Common myeloid progenitor, CD34-positive (primary cell): Measurements from ENCODE around the gene ANKDD1B.

Source experiments
- CTCF ChIA-PET: fragments of 350-600 bp; sonication (Branson Sonifier 250); formaldehyde crosslinking; loops from one replicate; lab custom pipeline; 2021; ENCODE audit warnings: antibody characterized with exemption; lab: Charles Lee
- POLR2A ChIA-PET: fragments of 350-600 bp; sonication (Branson Sonifier 250); formaldehyde crosslinking; loops from one replicate; lab custom pipeline; 2021; ENCODE audit warnings: antibody characterized with exemption; lab: Charles Lee
- DNase-seq, 3 donors: peaks; one replicate each; pipeline versions ENCODE4 v3.0.0 to v3.0.0-alpha.2; 2013
- H3K27ac ChIP-seq, 2 experiments: 1 replicate in 1 of 2; 2 replicates in 1 of 2; pipeline ENCODE4 v1.7.0; 2013; ENCODE audit warnings: inconsistent platforms in 2 of 2, low read length in 2 of 2, mild to moderate bottlenecking in 2 of 2, low read depth in 1 of 2, moderate library complexity in 1 of 2; ENCODE audit not compliant: severe bottlenecking in 2 of 2, insufficient read depth in 1 of 2, poor library complexity in 1 of 2
- H3K27me3 ChIP-seq, 5 experiments: replicated peaks in 2 of 5; 1 replicate in 3 of 5; 2 replicates in 2 of 5; pipeline versions ENCODE4 v1.6.1 to v1.7.0; 2013; ENCODE audit warnings: low read length in 4 of 5, mild to moderate bottlenecking in 2 of 5, moderate library complexity in 2 of 5, inconsistent platforms in 1 of 5; ENCODE audit not compliant: insufficient read depth in 5 of 5, control insufficient read depth in 4 of 5
- H3K36me3 ChIP-seq, 4 experiments: 1 replicate in 2 of 4; 2 replicates in 2 of 4; pipeline versions ENCODE4 v1.6.1 to v1.7.0; 2013; ENCODE audit warnings: low read length in 3 of 4, control low read depth in 1 of 4, mild to moderate bottlenecking in 1 of 4; ENCODE audit not compliant: control insufficient read depth in 4 of 4, insufficient read depth in 4 of 4
- H3K4me1 ChIP-seq, 4 experiments: 1 replicate in 3 of 4; 2 replicates in 1 of 4; pipeline versions ENCODE4 v1.6.1 to v1.7.1; 2013; ENCODE audit warnings: low read length in 3 of 4, mild to moderate bottlenecking in 3 of 4, control low read depth in 1 of 4, inconsistent platforms in 1 of 4, moderate library complexity in 1 of 4; ENCODE audit not compliant: control insufficient read depth in 4 of 4, insufficient read depth in 4 of 4; ENCODE audit errors: control extremely low read depth in 1 of 4
- H3K4me3 ChIP-seq, 7 experiments: 1 replicate in 4 of 7; 2 replicates in 3 of 7; pipeline versions ENCODE4 v1.5.1 to v1.7.0; 2013; ENCODE audit warnings: mild to moderate bottlenecking in 7 of 7, low read length in 6 of 7, moderate library complexity in 6 of 7, inconsistent platforms in 2 of 7, low read depth in 2 of 7, control low read depth in 1 of 7; ENCODE audit not compliant: insufficient read depth in 4 of 7, control insufficient read depth in 1 of 7; ENCODE audit errors: extremely low read depth in 1 of 7
- H3K9me3 ChIP-seq, 5 experiments: 1 replicate in 4 of 5; 2 replicates in 1 of 5; pipeline versions ENCODE4 v1.6.1 to v1.7.1; 2013; ENCODE audit warnings: low read length in 4 of 5, mild to moderate bottlenecking in 2 of 5, inconsistent platforms in 1 of 5, low read depth in 1 of 5, moderate library complexity in 1 of 5; ENCODE audit not compliant: control insufficient read depth in 4 of 5, insufficient read depth in 2 of 5; ENCODE audit errors: control extremely low read depth in 1 of 5
- WGBS: methylation state at CpG from one replicate; pipeline ENCODE4 v1.1.5; 2013; ENCODE audit not compliant: insufficient coverage; 5-methylcytosine and 5-hydroxymethylcytosine counted together

Gene ANKDD1B

GRCh38 chr5:75666801-75667200 is 55.5 kb downstream of the ANKDD1B start:
- POLR2A ChIA-PET, result no interaction called here
- 100% methylated on average over 4 of the region's 6 CpGs for WGBS
- H3K27ac ChIP-seq, result no peak overlapping the region
- no peaks in the 10 kb centered on the region for H3K9me3 ChIP-seq
- H3K36me3 ChIP-seq, result no peaks in the 10 kb centered on the region
- no peak for DNase-seq
- peaks cover 10 to 42% (median 23%) of the 10 kb centered on the region in 4 experiments for H3K4me1 ChIP-seq
- no peak overlapping the region for H3K4me3 ChIP-seq
- H3K27me3 ChIP-seq, result no peaks in the 10 kb centered on the region
- CTCF ChIA-PET, result interaction anchor here (0.8 to 1.2 kb wide), 2 partner anchors 12 to 18 kb away, joined by 4 read pairs; no protein-coding TSS in a partner anchor

GRCh38 chr5:75667586-75667985 is 56.3 kb downstream of the ANKDD1B start:
- H3K4me3 ChIP-seq, result no peak overlapping the region
- CTCF ChIA-PET, result interaction anchor here (0.7 to 1.2 kb wide), 4 partner anchors 11 to 84 kb away, joined by 3 to 4 read pairs (median 4); no protein-coding TSS in a partner anchor
- peaks cover 0 to 4% (median under 1%) of the 10 kb centered on the region in 4 experiments for H3K36me3 ChIP-seq
- H3K9me3 ChIP-seq, result no peaks in the 10 kb centered on the region
- H3K27me3 ChIP-seq, result no peaks in the 10 kb centered on the region
- POLR2A ChIA-PET, result no interaction called here
- H3K4me1 ChIP-seq, result peaks cover 10 to 42% (median 23%) of the 10 kb centered on the region in 4 experiments
- WGBS, result no CpG with 5 or more reads among the region's 2 CpGs
- H3K27ac ChIP-seq, result no peak overlapping the region
- peak in 2 of 3 donors; percentile 17 to 19 for DNase-seq

GRCh38 chr5:75668445-75668844 is 57.2 kb downstream of the ANKDD1B start:
- peak overlapping the region in 1 of 2 experiments; percentile 80 for H3K27ac ChIP-seq
- H3K9me3 ChIP-seq, result no peaks in the 10 kb centered on the region
- CTCF ChIA-PET, result interaction anchor here (0.9 kb wide), 1 partner anchor 12 kb away, joined by 3 read pairs; no protein-coding TSS in a partner anchor
- peaks cover 10 to 42% (median 23%) of the 10 kb centered on the region in 4 experiments for H3K4me1 ChIP-seq
- H3K36me3 ChIP-seq, result peaks cover 0 to 13% (median 7%) of the 10 kb centered on the region in 4 experiments
- H3K27me3 ChIP-seq, result no peaks in the 10 kb centered on the region
- peak in 2 of 3 donors; percentile 21 to 29 for DNase-seq
- 100% methylated on average over 1 of the region's 2 CpGs for WGBS
- POLR2A ChIA-PET, result no interaction called here
- H3K4me3 ChIP-seq, result peak overlapping the region in 3 of 7 experiments; percentile 57 to 70 (median 62)

DNA sequence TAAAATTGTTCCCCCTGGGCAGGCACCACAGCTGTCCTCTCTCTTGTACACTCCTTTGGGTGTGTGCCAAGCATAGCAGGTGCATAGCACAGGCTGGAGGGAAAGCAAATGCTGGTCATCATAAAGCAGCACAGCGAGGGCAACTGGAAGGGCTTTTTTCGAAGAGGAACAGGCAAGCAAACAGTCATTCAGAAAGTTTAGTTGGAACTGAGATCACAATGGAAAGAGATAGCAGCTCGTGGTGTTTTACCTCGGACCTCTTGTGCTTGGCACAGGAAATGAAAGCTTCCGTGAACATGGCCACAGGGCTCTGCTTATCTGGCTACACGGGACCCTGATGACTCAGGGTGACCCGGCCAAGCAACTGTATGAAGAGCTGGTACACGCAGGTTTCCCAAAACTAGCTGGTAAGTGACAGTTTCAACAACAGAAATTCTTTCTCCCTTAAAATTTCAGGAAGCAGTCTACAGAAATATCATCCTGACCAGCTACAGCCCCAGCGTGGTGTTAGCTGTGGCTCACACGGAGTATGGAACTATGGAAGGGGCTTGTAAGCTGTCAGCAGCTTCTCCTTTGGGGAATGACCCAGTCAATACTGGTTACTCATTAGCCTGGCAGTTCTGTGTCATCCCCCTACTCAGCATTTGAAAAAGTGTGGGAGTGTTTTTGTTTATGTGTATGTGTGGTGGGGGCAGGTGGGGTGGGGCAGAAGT is 57.9 kb downstream of the ANKDD1B start:
- Histone ChIP-seq H3K4me3 (peak overlapping the region in 6 of 7 experiments; percentile 9 to 70 (median 54)), H3K27ac (peak overlapping the region; percentile 80 to 93), H3K9me3 (no peaks in the 10 kb centered on the region), H3K36me3 (peaks cover 0 to 14% (median 7%) of the 10 kb centered on the region in 4 experiments), H3K4me1 (peaks cover 10 to 42% (median 23%) of the 10 kb centered on the region in 4 experiments), H3K27me3 (no peaks in the 10 kb centered on the region)
- POLR2A ChIA-PET, result no interaction called here
- CTCF ChIA-PET, result interaction anchor here (0.6 to 1.5 kb wide), 5 partner anchors 9 to 561 kb away, joined by 3 to 8 read pairs (median 5); no protein-coding TSS in a partner anchor
- peak; percentile 90 to 97 (median 95) for DNase-seq
- WGBS, result 1% methylated on average over 9 of the region's 10 CpGs

DNA sequence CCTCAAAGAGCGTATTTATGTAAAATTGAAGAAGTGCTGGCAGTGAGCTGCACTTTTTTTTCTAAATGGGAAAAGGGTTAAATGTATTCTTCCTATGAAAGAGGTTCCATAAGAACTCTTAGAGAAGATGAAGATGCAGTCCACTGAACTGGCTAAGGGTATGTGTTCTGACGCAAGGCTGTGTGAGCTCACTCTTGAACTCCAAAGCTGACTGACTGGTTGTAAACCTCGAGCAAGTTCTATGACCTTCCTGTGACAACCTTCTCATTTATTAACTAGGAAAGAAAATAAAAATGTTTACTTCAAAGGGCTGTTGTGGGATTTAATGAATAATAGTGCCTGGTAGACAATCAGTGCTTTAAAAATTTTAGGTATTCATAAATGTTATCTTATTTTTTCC is 59.3 kb downstream of the ANKDD1B start:
- peaks cover 10 to 38% (median 21%) of the 10 kb centered on the region in 4 experiments for H3K4me1 ChIP-seq
- H3K9me3 ChIP-seq, result no peaks in the 10 kb centered on the region
- peaks cover under 1 to 23% (median 12%) of the 10 kb centered on the region in 4 experiments for H3K36me3 ChIP-seq
- no peak for DNase-seq
- no peak overlapping the region for H3K27ac ChIP-seq
- no peak overlapping the region for H3K4me3 ChIP-seq
- ChIA-PET POLR2A (no interaction called here), CTCF (no interaction called here)
- 100% methylated on average over 2 of the region's 3 CpGs for WGBS
- H3K27me3 ChIP-seq, result no peaks in the 10 kb centered on the region

- Histone ChIP-seq H3K9me3 (no peaks in the 10 kb centered on the region), H3K36me3 (peaks cover 2 to 29% (median 13%) of the 10 kb centered on the region in 4 experiments), H3K27ac (no peak overlapping the region), H3K4me1 (peaks cover 10 to 33% (median 21%) of the 10 kb centered on the region in 4 experiments), H3K4me3 (no peak overlapping the region), H3K27me3 (no peaks in the 10 kb centered on the region)
- DNase-seq, result no peak
- ChIA-PET CTCF (no interaction called here), POLR2A (no interaction called here)
- WGBS, result no CpG with 5 or more reads among the region's 2 CpGs
Observed at GRCh38 chr5:75671506-75671905, 60.3 kb downstream of the ANKDD1B start.

DNA sequence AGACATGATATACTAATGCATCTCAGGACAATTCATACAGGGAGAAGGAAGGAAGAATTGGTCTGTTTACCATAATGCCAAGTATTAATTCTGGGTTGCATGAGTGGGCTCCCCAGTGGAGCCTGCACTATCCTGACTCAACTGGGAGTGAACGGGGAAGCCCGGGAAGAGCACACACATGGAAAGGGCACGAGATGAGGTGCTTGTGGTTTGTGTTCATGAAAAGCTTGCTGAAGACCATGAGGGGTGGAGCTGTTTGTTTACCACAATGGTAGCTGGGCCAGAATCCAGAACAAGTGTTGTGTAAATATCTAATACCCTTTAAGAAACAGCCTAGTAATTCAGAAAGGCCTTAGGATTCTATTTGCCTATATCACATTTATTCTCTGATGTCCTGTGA is 61.4 kb downstream of the ANKDD1B start:
- CTCF ChIA-PET, result no interaction called here
- peaks cover 2 to 29% (median 13%) of the 10 kb centered on the region in 4 experiments for H3K36me3 ChIP-seq
- peaks cover 14 to 35% (median 24%) of the 10 kb centered on the region in 4 experiments for H3K4me1 ChIP-seq

More for the DNA sequence above, 61.4 kb downstream of the ANKDD1B start:
- H3K4me3 ChIP-seq, result no peak overlapping the region
- WGBS, result 92% methylated on average over 3 of the region's 3 CpGs
- DNase-seq, result no peak
- no peaks in the 10 kb centered on the region for H3K27me3 ChIP-seq
- POLR2A ChIA-PET, result no interaction called here
- H3K27ac ChIP-seq, result no peak overlapping the region
- no peaks in the 10 kb centered on the region for H3K9me3 ChIP-seq
